Measurements from ENCODE around the gene FGGY. TPM values are rescaled to one million over a fixed set of nuclear protein-coding genes. Genes with fewer than 3 reads are reported as not detected.

Gene FGGY
- total RNA-seq, 1 donor from 2014 or later, result 12.6 TPM

DNA sequence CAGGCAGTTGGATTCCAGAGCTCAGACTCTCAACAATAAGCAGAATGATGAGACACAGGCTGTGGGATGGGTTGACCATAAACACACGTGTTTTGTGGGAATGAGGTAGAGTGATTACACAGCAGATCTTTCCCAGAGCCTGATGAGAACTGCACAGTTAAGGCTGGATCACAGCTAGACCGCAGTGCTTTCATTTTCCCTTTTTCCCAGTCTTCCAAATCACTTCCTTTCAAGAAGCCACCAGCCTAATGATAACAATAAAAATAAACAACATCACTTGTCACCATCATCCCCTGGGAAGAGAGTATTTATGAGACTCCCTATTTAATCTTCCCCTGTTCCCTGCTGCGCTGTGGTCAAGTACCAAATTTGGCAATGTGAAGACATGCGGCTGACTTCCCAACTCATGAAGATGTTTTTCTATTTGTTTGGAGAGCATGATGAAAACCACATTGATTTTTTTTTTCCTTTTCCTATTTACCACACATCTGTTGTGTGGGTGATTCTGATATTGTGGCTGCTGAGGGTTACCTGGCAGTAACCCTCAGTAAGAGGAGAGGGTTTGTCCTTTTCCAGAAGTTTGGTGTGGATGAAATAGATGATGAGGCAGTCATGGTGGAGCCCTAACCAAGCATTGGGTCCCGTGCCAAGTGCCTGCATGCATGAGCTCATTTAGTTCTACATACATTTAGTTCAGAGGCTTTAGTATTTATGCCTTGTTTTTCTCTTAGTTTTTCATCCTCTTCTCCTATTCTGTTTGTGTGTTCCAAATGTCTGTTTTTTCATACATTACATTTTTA, 268.9 kb downstream of the FGGY start:
- H3K9me3 Mint-ChIP-seq, result no peaks in the 10 kb centered on the region
- TF ChIP-seq, protein P1, sequence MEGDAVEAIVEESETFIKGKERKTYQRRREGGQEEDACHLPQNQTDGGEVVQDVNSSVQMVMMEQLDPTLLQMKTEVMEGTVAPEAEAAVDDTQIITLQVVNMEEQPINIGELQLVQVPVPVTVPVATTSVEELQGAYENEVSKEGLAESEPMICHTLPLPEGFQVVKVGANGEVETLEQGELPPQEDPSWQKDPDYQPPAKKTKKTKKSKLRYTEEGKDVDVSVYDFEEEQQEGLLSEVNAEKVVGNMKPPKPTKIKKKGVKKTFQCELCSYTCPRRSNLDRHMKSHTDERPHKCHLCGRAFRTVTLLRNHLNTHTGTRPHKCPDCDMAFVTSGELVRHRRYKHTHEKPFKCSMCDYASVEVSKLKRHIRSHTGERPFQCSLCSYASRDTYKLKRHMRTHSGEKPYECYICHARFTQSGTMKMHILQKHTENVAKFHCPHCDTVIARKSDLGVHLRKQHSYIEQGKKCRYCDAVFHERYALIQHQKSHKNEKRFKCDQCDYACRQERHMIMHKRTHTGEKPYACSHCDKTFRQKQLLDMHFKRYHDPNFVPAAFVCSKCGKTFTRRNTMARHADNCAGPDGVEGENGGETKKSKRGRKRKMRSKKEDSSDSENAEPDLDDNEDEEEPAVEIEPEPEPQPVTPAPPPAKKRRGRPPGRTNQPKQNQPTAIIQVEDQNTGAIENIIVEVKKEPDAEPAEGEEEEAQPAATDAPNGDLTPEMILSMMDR (conservative IDR thresholded peaks at IDR 0.05), result no peak

DNA sequence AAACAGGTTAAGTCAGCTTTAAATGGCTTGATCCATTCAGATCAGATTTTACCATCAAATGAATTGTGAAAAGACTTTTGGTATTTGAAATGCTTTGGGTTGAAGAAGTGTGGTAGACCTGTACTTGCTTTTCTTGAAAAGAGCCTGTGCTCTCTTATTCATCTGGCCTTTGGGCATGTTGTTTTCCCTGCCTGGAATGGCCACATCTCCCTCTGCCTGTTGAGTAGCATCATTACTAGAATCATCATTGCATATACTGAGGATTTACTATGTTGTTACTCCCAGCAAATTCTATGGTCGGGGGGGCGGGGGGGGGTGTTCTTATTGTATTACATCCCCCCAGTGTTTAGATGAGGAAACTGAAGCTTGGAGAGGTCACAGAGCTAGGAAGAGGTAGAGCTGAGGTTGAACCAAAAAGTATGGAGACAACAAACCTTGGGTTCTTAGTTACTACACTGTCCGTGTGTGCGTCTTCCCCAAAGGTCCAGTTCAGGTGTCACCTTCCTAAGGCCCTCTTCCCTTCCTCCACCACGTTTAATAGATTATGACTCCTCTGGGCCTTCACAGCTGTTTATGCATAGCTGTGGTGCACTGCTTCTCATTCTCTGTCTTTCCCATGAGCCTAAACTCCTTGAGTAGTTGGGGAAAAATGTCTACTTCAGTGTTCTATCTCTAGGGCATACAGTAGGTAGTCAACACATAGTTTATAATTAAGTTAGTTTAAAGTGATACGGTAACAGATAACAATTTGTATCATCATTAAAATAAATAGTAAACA, 271.5 kb downstream of the FGGY start:
- no peaks in the 10 kb centered on the region for H3K4me1 Mint-ChIP-seq (ENCODE audit: unreplicated experiment)
- TF ChIP-seq, protein P1 (conservative IDR thresholded peaks at IDR 0.05), result peak; percentile 19
- no peak for DNase-seq (ENCODE audit: extremely low spot score, unreplicated experiment)
- no peak overlapping the region for H3K4me3 Mint-ChIP-seq
- no peak overlapping the region for H3K27ac Mint-ChIP-seq
- no peaks in the 10 kb centered on the region for H3K27me3 Mint-ChIP-seq
- peaks cover under 1% of the 10 kb centered on the region for H3K36me3 Mint-ChIP-seq
- H3K9me3 Mint-ChIP-seq, result peaks cover 4% of the 10 kb centered on the region

More for the DNA sequence above, 268.9 kb downstream of the FGGY start:
- no peak for DNase-seq (ENCODE audit: extremely low spot score, unreplicated experiment)
- no peaks in the 10 kb centered on the region for H3K27me3 Mint-ChIP-seq
- no peak overlapping the region for H3K4me3 Mint-ChIP-seq
- no peaks in the 10 kb centered on the region for H3K4me1 Mint-ChIP-seq (ENCODE audit: unreplicated experiment)
- H3K36me3 Mint-ChIP-seq, result peaks cover 7% of the 10 kb centered on the region
- H3K27ac Mint-ChIP-seq, result no peak overlapping the region

DNA sequence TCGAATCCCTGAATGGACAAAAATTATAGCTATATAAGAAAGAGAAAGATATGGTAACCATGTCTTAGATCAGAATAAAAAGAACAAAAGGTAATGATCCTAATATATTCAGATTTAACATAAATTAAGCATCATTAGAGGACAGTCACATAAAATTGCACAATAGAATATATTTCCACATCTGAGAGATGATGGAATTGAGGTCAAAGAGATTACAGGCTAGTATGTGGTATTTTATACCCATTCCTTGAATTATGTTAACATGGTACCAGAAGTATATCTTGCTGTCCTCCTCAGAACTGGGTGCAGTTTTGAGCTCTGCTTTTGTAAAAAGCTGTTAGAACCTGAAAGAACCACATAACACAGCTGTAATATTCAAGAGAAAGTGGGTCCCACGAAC, 272.3 kb downstream of the FGGY start:
- Mint-ChIP-seq H3K36me3 (no peaks in the 10 kb centered on the region), H3K27ac (no peak overlapping the region), H3K4me3 (no peak overlapping the region), H3K9me3 (peaks cover 10% of the 10 kb centered on the region), H3K4me1 (ENCODE audit: unreplicated experiment) (no peaks in the 10 kb centered on the region), H3K27me3 (no peaks in the 10 kb centered on the region)
- DNase-seq (ENCODE audit: extremely low spot score, unreplicated experiment), result no peak
- TF ChIP-seq, protein P1 (conservative IDR thresholded peaks at IDR 0.05), result no peak

DNA sequence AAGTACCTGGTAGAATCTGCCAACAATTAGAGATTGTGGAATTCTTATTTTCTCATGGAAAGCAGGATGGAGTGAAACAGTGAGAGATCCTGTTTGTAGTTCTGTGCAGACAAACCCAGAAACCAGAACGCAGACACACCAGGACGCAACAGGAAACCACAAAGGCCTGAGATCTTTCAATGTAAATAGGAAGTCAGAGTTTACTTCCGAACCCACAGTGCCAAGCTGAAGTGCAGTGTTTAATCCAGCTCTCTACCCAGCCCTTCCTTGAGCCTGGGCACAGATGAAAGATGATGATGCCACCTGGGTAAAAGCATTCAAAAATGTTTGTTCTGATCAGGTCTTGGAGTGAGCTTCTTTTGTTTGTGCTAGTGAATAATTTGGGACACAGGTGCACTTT, 273.6 kb downstream of the FGGY start:
- no peaks in the 10 kb centered on the region for H3K36me3 Mint-ChIP-seq
- no peak overlapping the region for H3K27ac Mint-ChIP-seq
- H3K27me3 Mint-ChIP-seq, result no peaks in the 10 kb centered on the region
- H3K4me1 Mint-ChIP-seq (ENCODE audit: unreplicated experiment), result no peaks in the 10 kb centered on the region
- DNase-seq (ENCODE audit: extremely low spot score, unreplicated experiment), result no peak
- peaks cover 10% of the 10 kb centered on the region for H3K9me3 Mint-ChIP-seq
- H3K4me3 Mint-ChIP-seq, result no peak overlapping the region
- TF ChIP-seq, protein P1 (conservative IDR thresholded peaks at IDR 0.05), result no peak

DNA sequence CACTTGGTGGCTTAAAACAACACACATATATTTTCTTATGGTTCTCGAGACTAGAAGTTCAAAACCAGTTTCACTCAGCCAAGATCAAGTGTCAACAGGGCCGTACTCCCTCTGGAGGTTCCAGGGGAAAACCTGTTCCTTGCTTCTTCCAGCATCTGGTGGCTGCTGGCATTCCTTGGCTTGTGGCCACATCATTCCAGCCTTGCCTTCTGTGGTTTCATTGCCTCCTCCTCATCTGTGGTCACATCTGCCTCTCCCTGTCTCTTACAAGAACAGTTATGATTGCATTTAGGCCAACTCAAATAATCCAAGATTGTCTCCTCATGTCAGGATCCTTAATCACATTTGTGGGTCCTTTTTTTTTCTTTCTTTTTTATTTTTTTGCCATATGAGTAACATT, 277.2 kb downstream of the FGGY start:
- Mint-ChIP-seq H3K27me3 (no peaks in the 10 kb centered on the region), H3K36me3 (no peaks in the 10 kb centered on the region), H3K9me3 (peaks cover 10% of the 10 kb centered on the region), H3K4me3 (no peak overlapping the region), H3K4me1 (ENCODE audit: unreplicated experiment) (no peaks in the 10 kb centered on the region), H3K27ac (no peak overlapping the region)
- DNase-seq (ENCODE audit: extremely low spot score, unreplicated experiment), result no peak
- TF ChIP-seq, protein P1 (conservative IDR thresholded peaks at IDR 0.05), result no peak

Measured in type B pancreatic cell (in vitro differentiated cells).